Stimulated activated naive B cell treated with anti-CD40 and anti-IgM and Interleukin-4, amounts not matched to agents 10 μg/mL and 1 μg/mL and 100 μg/mL, for 72 hours (primary cell): Measurements from ENCODE around the gene ADAM19.

Experiments used
- ATAC-seq, 2 donors: fragments of 150-1000 bp; cut with Tn5 transposase; replicated peaks; 2 replicates each; pipeline ENCODE4 v1.10.0; 2021; ENCODE audit warnings: moderate library complexity in 1 of 2
- DNase-seq: peaks from one replicate; pipeline ENCODE4 v3.0.0; 2021
- H3K27ac Mint-ChIP-seq: one replicate; pipeline ENCODE4 v1.8.0; 2022; ENCODE audit warnings: mild to moderate bottlenecking, mixed read lengths
- H3K27me3 Mint-ChIP-seq, 2 donors: one replicate each; pipeline ENCODE4 v1.8.0; 2022; ENCODE audit warnings: mixed read lengths in 2 of 2
- H3K36me3 Mint-ChIP-seq, 2 donors: one replicate each; pipeline ENCODE4 v1.8.0; 2022; ENCODE audit warnings: mixed read lengths in 2 of 2, mild to moderate bottlenecking in 1 of 2
- H3K4me1 Mint-ChIP-seq, 2 donors: one replicate each; pipeline ENCODE4 v1.8.0; 2022; ENCODE audit warnings: mixed read lengths in 2 of 2, mild to moderate bottlenecking in 1 of 2
- H3K4me3 Mint-ChIP-seq, 2 donors: one replicate each; pipeline ENCODE4 v1.8.0; 2022; ENCODE audit warnings: mild to moderate bottlenecking in 2 of 2, mixed read lengths in 2 of 2, moderate library complexity in 1 of 2
- H3K9me3 Mint-ChIP-seq, 2 donors: one replicate each; pipeline ENCODE4 v1.8.0; 2022; ENCODE audit warnings: mixed read lengths in 2 of 2, mild to moderate bottlenecking in 1 of 2

ADAM19 gene

DNA sequence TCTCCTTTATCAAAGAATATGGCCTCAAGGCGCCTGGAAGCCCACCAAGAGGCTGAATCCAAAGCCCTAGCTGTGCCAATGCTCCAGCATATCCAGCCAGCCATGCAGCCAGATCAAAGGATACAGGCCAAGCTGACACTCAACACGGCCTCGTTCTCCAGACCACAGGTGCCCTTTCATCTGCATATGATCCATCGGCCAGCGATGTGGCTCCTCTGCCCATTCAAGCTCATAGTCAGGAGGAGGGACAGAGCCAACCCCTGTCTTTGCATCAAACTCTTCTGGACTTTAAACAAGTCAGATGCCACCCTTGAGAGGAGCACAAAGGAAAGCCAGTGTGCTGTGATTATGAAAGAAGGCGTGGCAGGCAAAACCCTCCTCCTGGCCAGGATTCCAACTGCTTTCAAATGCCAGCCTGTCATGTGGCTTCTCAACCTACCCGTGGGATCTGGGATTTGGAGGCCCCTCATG, 42.5 kb downstream of the ADAM19 start:
- Mint-ChIP-seq H3K36me3 (peaks cover 24 to 54% of the 10 kb centered on the region in 2 donors), H3K4me1 (peaks cover 48 to 70% of the 10 kb centered on the region in 2 donors)

DNA sequence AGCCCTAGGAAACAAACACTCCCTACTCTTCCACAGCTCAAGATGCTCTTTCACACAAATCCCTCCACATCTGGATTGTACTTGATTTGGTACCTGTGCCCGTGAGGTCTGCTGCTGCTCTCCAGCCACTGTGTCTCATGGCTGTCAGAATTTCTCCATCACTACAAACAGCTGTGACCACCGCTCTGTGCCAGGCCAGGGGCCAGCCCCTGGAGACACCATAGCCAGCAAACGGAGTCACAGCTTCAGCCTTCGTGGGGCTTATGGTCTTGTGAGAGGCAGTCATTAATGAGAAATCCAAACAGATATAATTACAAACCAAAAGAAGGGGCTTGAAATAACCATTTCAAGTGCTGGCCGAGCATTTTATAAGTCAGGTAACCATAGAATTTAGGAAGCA, 43.6 kb downstream of the ADAM19 start:
- DNase-seq (no peak), ATAC-seq (no peak)
- Mint-ChIP-seq H3K27ac (peak overlapping the region; percentile 65), H3K27me3 (no peaks in the 10 kb centered on the region), H3K4me3 (no peak overlapping the region), H3K4me1 (peaks cover 52 to 76% of the 10 kb centered on the region in 2 donors), H3K36me3 (peaks cover 26 to 56% of the 10 kb centered on the region in 2 donors), H3K9me3 (no peaks in the 10 kb centered on the region)

More for the DNA sequence above, 42.5 kb downstream of the ADAM19 start:
- DNase-seq (no peak), ATAC-seq (no peak)
- Mint-ChIP-seq H3K9me3 (no peaks in the 10 kb centered on the region), H3K27me3 (no peaks in the 10 kb centered on the region), H3K27ac (peak overlapping the region; percentile 76), H3K4me3 (no peak overlapping the region)

DNA sequence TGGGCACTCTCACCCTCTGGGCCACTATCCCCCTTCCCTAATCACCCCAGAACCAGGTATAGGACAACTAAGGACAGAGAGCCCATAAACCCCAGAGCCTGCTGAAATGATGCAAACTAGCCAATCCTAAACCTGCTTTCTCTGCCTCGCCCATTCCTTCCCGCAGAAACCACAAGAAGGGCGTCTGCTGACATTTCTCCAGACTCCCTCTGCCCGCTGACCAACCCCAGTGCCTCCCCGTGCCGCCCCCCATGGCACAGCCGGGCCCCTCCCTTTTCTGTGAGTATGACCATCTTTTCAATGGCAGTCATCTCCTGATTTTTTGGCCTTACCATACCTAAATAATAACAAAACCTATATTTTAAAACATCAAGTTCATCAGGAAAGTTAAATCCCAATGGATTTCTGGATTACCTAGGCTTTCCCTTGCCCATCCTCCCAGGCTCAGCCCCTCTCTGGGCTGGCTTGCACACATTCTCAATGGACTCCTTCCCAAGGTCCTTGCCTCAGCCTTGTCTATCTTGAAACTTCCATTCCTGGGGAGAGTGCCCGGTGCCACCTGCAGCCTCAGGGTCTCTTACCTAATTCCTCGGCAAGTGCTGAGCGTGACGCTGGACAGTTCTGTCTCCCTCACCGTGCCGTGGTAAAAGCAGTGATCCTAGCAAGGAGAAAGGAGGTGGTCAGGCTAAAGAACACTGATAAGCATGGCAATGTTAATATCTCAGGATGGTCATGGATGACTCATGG, 45.2 kb downstream of the ADAM19 start:
- ATAC-seq (peak in 1 of 2 donors; percentile 18), DNase-seq (no peak)
- H3K4me1 Mint-ChIP-seq = peaks cover 47 to 74% of the 10 kb centered on the region in 2 donors
- peak overlapping the region; percentile 79 for H3K27ac Mint-ChIP-seq
- H3K36me3 Mint-ChIP-seq = peaks cover 17 to 47% of the 10 kb centered on the region in 2 donors
- H3K9me3 Mint-ChIP-seq = no peaks in the 10 kb centered on the region
- no peaks in the 10 kb centered on the region for H3K27me3 Mint-ChIP-seq
- no peak overlapping the region for H3K4me3 Mint-ChIP-seq

DNA sequence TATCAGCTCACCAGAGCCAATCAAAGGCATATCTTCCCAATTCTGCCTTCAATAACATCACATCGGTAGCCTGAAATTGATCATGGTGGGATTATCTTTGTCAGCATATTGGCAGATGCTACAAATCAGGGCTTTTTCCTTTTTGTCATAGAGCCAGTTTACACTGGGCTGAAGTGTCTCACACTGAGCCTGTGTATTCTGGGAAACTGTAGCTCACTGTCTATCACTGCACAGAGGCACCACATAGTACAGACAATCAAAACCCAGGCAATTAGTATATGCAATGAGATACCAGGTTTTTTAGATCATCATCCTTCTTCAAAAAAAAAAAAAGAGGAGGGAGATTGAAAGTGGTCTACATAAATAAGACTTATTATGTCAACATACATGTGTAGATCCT, 46.6 kb downstream of the ADAM19 start:
- H3K4me1 Mint-ChIP-seq = peaks cover 45 to 69% of the 10 kb centered on the region in 2 donors
- no peaks in the 10 kb centered on the region for H3K27me3 Mint-ChIP-seq
- H3K9me3 Mint-ChIP-seq = no peaks in the 10 kb centered on the region
- no peak overlapping the region for H3K4me3 Mint-ChIP-seq
- no peak for ATAC-seq
- H3K36me3 Mint-ChIP-seq = peaks cover 16 to 44% of the 10 kb centered on the region in 2 donors
- DNase-seq = no peak
- peak overlapping the region; percentile 20 for H3K27ac Mint-ChIP-seq

DNA sequence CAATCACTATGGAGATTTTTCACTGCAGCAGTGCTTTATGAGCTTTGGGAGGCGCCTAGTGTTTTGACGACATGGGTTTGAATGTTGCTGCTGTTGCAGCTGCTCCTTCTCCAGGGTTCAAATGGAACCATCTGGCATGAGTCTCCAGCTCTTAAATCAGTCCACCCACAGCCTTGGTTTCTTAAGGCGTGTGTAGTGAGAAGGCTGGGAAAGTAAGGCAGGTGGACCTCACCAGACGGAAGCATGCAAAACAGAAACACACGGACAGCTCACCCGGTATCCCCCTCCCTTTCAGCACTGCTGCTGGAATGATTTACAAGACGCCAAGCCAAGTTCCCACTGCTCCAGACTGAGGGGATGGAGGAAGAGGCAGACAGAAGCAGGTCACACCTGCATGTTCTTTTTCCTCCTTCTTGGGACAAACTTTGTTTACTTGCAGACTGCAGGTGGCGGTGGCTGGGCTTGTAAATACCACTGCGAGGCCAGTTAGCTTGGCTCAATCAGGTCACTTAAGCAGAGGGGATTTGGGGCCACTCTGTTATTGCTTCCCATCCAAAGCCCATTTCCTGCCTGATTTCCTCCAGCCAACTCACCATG, 47.4 kb downstream of the ADAM19 start:
- H3K4me3 Mint-ChIP-seq = no peak overlapping the region
- H3K9me3 Mint-ChIP-seq = peaks cover 3 to 5% of the 10 kb centered on the region in 2 donors
- H3K36me3 Mint-ChIP-seq = peaks cover 22 to 52% of the 10 kb centered on the region in 2 donors
- DNase-seq (no peak), ATAC-seq (no peak)
- peaks cover 49 to 72% of the 10 kb centered on the region in 2 donors for H3K4me1 Mint-ChIP-seq
- H3K27ac Mint-ChIP-seq = no peak overlapping the region
- no peaks in the 10 kb centered on the region for H3K27me3 Mint-ChIP-seq

DNA sequence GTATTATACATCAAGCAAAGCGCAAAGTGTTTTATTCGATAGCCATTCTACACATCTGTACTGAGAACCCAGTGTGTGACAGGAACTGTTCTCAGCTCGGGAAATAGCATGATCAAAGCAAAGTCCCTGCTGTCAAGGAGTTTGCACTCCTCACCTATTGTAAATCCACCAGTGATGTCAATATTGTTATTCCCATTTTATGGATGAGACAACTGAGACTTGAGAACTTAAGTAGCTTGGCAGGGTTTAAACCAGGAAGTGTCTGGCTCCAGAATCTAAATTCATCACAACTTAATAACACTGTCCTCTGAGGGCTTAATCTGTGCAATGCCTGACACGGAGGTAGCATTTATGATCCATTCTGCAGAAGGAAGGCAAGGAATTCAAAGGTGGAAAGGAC, 50.7 kb downstream of the ADAM19 start:
- Mint-ChIP-seq H3K27me3 (no peaks in the 10 kb centered on the region), H3K4me1 (peaks cover 48 to 77% of the 10 kb centered on the region in 2 donors), H3K4me3 (no peak overlapping the region), H3K27ac (peak overlapping the region; percentile 81), H3K36me3 (peaks cover 14 to 32% of the 10 kb centered on the region in 2 donors), H3K9me3 (peaks cover 5% of the 10 kb centered on the region in 2 donors)
- ATAC-seq = no peak
- no peak for DNase-seq

DNA sequence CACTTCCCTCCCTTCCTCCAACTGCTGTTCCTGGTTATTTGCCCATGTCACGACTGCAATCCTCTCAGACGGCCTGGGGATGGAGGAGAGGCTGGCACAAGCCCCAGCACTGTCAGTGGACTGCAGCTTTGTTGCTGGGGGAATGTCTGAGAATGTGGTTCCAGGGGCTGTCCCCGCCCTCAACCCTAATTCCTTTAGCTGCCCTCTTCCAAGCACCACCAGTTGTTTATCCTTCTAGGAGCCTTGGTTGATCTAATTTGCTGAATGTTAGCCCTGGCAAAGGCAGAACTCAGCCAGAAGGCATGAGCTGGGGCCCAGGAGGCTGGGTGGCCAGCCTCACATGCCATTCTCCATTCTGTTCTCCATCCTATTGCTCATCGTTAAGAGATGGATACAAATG, 51.6 kb downstream of the ADAM19 start:
- ATAC-seq (no peak), DNase-seq (no peak)
- H3K9me3 Mint-ChIP-seq = peaks cover 5% of the 10 kb centered on the region in 2 donors
- peak overlapping the region; percentile 87 for H3K27ac Mint-ChIP-seq
- H3K36me3 Mint-ChIP-seq = peaks cover 14 to 29% of the 10 kb centered on the region in 2 donors
- no peak overlapping the region for H3K4me3 Mint-ChIP-seq
- H3K27me3 Mint-ChIP-seq = no peaks in the 10 kb centered on the region
- peaks cover 47 to 74% of the 10 kb centered on the region in 2 donors for H3K4me1 Mint-ChIP-seq

DNA sequence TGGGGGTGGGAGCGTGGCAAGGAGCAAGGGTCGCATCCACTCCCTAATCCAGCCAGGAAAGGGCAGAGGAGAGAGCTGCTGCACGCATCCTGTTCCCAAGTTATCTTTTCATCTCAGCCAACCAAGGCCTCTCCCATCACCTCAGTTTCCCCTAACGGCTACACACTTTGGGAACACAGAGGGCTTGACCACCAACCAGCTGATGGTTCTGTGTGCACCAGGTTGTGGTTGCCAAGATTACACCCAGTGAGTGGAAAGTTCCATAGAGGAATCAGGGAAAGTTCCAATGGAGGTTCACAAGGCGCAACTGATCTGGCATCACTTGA, 53.9 kb downstream of the ADAM19 start:
- H3K4me3 Mint-ChIP-seq = no peak overlapping the region

DNA sequence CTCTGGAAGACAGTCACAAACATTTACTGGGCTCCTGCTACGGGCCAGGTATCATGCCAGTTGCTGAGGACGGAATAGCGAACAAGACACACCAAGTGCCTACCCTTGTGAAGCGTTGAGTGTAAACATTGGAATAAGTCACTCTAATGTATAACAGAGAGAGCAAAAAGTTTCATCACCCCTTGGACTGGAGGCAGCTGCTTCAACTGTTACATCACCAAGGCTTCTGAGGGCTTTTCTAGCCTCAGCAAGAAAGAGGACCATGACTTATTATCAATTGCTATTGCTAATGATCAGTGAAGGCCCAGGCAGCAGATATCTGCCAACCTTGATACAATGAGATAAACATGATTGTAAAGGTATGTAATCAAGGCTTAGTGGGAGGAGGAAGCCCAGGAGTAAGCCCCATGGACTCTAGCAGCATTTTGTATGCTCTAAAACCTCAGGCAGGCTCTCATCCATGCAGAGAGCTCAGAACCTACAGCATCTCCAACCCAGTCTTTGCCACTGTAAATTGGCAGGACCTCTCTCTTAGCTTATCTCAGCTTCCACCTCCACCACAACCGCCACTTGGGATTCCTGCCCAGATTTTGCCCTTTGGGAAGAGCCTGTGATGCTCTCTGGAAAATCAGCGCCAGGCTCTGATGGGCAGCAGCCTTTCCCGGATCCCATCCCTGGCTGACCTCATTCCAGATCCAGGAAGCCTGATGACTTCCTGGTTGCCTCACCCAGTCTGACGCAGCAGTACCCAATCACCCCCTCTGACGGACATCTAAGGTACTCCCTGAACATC, 54.5 kb downstream of the ADAM19 start:
- Mint-ChIP-seq H3K4me3 (no peak overlapping the region), H3K27ac (peak overlapping the region; percentile 86), H3K9me3 (peaks cover 5% of the 10 kb centered on the region in 2 donors), H3K27me3 (no peaks in the 10 kb centered on the region), H3K36me3 (peaks cover 14 to 32% of the 10 kb centered on the region in 2 donors), H3K4me1 (peaks cover 56 to 78% of the 10 kb centered on the region in 2 donors)
- ATAC-seq (no peak), DNase-seq (no peak)

More for the DNA sequence above, 53.9 kb downstream of the ADAM19 start:
- Mint-ChIP-seq H3K36me3 (peaks cover 14 to 30% of the 10 kb centered on the region in 2 donors), H3K9me3 (peaks cover 5% of the 10 kb centered on the region in 2 donors), H3K4me1 (peaks cover 51 to 74% of the 10 kb centered on the region in 2 donors), H3K27ac (peak overlapping the region; percentile 86), H3K27me3 (no peaks in the 10 kb centered on the region)
- ATAC-seq (no peak), DNase-seq (no peak)

DNA sequence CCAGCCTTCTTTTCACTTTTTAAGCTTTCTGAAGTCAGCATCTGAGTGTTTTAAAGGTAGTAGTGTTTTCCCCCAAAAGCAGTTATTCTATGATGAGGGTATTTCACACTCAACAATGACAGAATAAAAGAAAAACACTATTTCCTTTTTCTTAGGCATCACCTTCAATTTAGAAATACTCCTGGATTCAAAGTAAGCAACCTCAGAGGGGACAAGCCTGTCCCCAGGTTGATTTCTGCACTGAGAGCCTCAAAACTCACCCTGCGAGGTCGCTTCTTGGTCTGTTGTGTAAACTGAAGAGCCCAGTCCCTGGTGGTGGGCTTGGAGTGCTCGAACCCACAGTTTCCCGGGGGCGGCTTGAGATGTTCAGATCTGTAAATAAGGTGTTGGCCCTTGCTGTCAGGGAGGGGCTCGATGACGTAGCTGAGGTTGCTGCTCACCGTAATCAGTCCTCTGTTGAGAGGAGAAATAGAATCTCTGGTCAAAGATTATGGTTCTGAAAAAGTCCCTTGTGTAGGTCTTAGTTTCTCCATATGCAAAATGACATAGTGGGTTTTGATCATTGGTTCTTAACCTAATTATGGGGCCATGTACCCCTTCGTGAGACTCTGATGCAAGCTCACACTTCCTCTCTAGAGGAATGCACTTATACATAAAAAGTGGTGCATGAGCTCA, 55.9 kb downstream of the ADAM19 start:
- DNase-seq = peak; percentile 49
- Mint-ChIP-seq H3K36me3 (peaks cover 14 to 40% of the 10 kb centered on the region in 2 donors), H3K4me3 (no peak overlapping the region), H3K4me1 (peaks cover 55 to 82% of the 10 kb centered on the region in 2 donors), H3K27me3 (no peaks in the 10 kb centered on the region), H3K9me3 (peaks cover 5% of the 10 kb centered on the region in 2 donors), H3K27ac (peak overlapping the region; percentile 87)
- peak; percentile 82 to 84 for ATAC-seq

DNA sequence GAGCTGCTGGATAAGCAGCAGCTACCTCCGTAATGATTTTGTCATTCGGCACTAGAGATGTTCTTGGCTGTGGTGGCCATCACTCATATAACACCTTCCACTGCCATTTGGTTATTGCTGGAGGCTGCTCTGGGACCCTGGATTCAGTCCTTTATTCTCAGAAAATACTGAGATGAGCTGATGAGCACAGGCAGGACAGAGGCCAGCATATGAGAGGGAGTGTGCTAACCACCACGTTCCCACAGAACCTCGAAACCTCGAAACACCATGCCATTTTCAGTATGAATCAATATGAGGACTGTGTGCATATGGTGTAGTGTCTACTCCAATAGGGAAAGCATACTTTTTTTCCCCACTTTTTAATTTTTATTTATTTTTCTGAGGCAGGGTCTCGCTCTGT, 56.6 kb downstream of the ADAM19 start:
- H3K9me3 Mint-ChIP-seq = peaks cover 5% of the 10 kb centered on the region in 2 donors
- H3K36me3 Mint-ChIP-seq = peaks cover 15 to 38% of the 10 kb centered on the region in 2 donors
- ATAC-seq (peak; percentile 62 to 68), DNase-seq (no peak)
- no peak overlapping the region for H3K4me3 Mint-ChIP-seq
- no peaks in the 10 kb centered on the region for H3K27me3 Mint-ChIP-seq
- no peak overlapping the region for H3K27ac Mint-ChIP-seq
- H3K4me1 Mint-ChIP-seq = peaks cover 55 to 79% of the 10 kb centered on the region in 2 donors

DNA sequence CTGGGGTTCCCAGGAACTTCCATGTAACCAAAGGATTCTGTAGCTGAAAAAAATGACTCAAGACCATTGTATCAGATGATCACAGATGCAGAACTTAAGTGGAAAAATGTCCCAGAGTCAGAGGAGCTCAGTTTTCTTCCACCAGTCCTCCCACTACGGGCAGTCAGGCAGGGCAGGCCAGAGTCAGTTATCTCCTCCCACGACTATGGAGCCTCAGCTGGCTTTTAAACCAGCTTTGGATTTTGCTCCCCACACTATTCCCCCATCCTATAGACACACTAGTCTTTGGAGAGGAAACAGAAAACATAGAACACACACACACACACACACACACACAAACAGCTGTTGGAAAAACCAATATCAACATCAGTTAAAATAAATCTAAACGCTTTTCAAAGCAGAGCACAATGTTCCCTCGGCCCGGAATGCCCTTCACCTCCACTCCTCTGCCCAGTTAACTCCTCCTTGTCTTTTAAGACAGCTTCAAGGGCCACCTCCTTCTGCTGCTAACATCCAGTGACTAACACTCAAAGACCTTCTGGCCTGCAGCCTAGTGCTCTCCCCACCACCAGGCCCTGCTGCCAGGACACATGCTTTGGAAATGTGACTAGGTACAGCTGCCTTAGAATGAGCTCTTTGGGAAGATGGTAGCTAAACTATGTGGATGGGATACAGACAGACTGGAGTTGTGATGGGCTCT, 58.8 kb downstream of the ADAM19 start:
- H3K36me3 Mint-ChIP-seq = peaks cover 21 to 46% of the 10 kb centered on the region in 2 donors
- H3K27ac Mint-ChIP-seq = peak overlapping the region; percentile 80
- peaks cover 52 to 78% of the 10 kb centered on the region in 2 donors for H3K4me1 Mint-ChIP-seq
- H3K27me3 Mint-ChIP-seq = no peaks in the 10 kb centered on the region
- DNase-seq (no peak), ATAC-seq (no peak)
- peaks cover 2% of the 10 kb centered on the region in 2 donors for H3K9me3 Mint-ChIP-seq
- H3K4me3 Mint-ChIP-seq = no peak overlapping the region

DNA sequence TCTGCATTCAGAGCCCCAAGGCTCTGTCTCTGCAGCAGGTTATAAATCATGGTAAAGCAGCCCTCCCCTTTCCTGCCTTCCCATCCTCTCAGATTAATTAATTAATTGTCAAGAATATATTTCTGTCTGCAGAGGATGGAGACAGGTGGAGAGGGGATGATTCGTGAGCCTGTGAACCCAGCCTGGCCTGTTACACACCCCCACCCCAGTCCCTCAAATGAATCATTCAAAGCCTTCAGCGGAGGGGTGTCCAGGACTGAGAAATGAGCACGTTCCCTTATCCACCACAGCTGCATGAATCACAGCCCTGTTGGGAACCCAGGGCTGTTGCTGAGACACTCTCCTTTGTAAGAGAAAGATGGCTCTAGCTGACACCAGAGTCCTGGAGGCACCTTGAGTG, 59.6 kb downstream of the ADAM19 start:
- H3K27me3 Mint-ChIP-seq = no peaks in the 10 kb centered on the region
- peaks cover 1 to 3% of the 10 kb centered on the region in 2 donors for H3K9me3 Mint-ChIP-seq
- peak overlapping the region; percentile 80 for H3K27ac Mint-ChIP-seq
- DNase-seq (no peak), ATAC-seq (no peak)
- H3K36me3 Mint-ChIP-seq = peaks cover 21 to 47% of the 10 kb centered on the region in 2 donors
- no peak overlapping the region for H3K4me3 Mint-ChIP-seq
- H3K4me1 Mint-ChIP-seq = peaks cover 50 to 76% of the 10 kb centered on the region in 2 donors
